MM.1S (cell line): ENCODE measurements around the gene SNX9.

ENCODE experiments used
- DNase-seq: peaks from one replicate; pipeline ENCODE4 v3.0.0-alpha.2; 2015
- H2AFZ ChIP-seq: fragments of 300-600 bp; sonication (generic); 2 replicates; pipeline ENCODE4 v1.6.0; 2016; ENCODE audit warnings: antibody characterized with exemption, low read length
- H3F3A ChIP-seq: fragments of 300-600 bp; sonication (generic); 2 replicates; pipeline ENCODE4 v1.6.1; 2016; ENCODE audit warnings: mild to moderate bottlenecking, antibody characterized with exemption, low read length, moderate library complexity, mixed read lengths; ENCODE audit not compliant: insufficient read depth
- H3K27ac ChIP-seq: fragments of 300-600 bp; sonication (generic); 2 replicates; pipeline ENCODE4 v1.5.1; 2016; ENCODE audit warnings: mild to moderate bottlenecking, low read length
- H3K27me3 ChIP-seq: fragments of 300-600 bp; sonication (generic); replicated peaks from 2 replicates; pipeline ENCODE4 v1.6.0; 2016; ENCODE audit warnings: low read length; ENCODE audit not compliant: insufficient read depth
- H3K36me3 ChIP-seq: fragments of 300-600 bp; sonication (generic); replicated peaks from 2 replicates; pipeline ENCODE4 v1.6.1; 2016; ENCODE audit warnings: mild to moderate bottlenecking, low read length, mixed read lengths; ENCODE audit not compliant: insufficient read depth
- H3K4me1 ChIP-seq: fragments of 300-600 bp; sonication (generic); 2 replicates; pipeline ENCODE4 v1.6.1; 2016; ENCODE audit warnings: low read length, mixed read lengths
- H3K4me2 ChIP-seq: fragments of 300-600 bp; sonication (generic); 2 replicates; pipeline ENCODE4 v1.6.0; 2016; ENCODE audit warnings: low read depth, low read length
- H3K4me3 ChIP-seq: fragments of 300-600 bp; sonication (generic); 2 replicates; pipeline ENCODE4 v1.5.1; 2016; ENCODE audit warnings: low read length, mixed read lengths
- H3K79me2 ChIP-seq: fragments of 300-600 bp; sonication (generic); 2 replicates; pipeline ENCODE4 v1.6.1; 2016; ENCODE audit warnings: mixed run types, low read length, mixed read lengths
- H3K9ac ChIP-seq: fragments of 300-600 bp; sonication (generic); 2 replicates; pipeline ENCODE4 v1.6.1; 2016; ENCODE audit warnings: low read length, mixed read lengths
- H3K9me2 ChIP-seq: fragments of 300-600 bp; sonication (generic); replicated peaks from 2 replicates; pipeline ENCODE4 v1.6.1; 2016; ENCODE audit warnings: mild to moderate bottlenecking, low read length, mixed read lengths; ENCODE audit not compliant: insufficient read depth
- H3K9me3 ChIP-seq: fragments of 300-600 bp; sonication (generic); replicated peaks from 2 replicates; pipeline ENCODE4 v1.6.1; 2016; ENCODE audit warnings: mild to moderate bottlenecking, low read length, mixed read lengths; ENCODE audit not compliant: insufficient read depth
- H4K20me1 ChIP-seq: fragments of 300-600 bp; sonication (generic); 2 replicates; pipeline ENCODE4 v1.6.1; 2016; ENCODE audit warnings: mild to moderate bottlenecking, low read length, moderate library complexity, mixed read lengths; ENCODE audit not compliant: insufficient read depth
- EZH2 ChIP-seq: fragments of 300-600 bp; sonication (generic); optimal IDR thresholded peaks from 2 replicates; pipeline ENCODE3; 2017; ENCODE audit warnings: low read depth, mild to moderate bottlenecking, antibody characterized with exemption, low read length, mixed read lengths
- EZH2phosphoT487 ChIP-seq: fragments of 300-600 bp; sonication (generic); IDR thresholded peaks from 2 replicates; pipeline ENCODE4 v1.6.1; 2018; ENCODE audit warnings: antibody characterized with exemption, low read length
- TF ChIP-seq, protein P1 (sequence below): fragments of 300-600 bp; sonication (generic); IDR thresholded peaks from 2 replicates; pipeline ENCODE4 v1.5.1; 2016; ENCODE audit warnings: antibody characterized with exemption, low read length, mixed read lengths

SNX9 gene

DNA sequence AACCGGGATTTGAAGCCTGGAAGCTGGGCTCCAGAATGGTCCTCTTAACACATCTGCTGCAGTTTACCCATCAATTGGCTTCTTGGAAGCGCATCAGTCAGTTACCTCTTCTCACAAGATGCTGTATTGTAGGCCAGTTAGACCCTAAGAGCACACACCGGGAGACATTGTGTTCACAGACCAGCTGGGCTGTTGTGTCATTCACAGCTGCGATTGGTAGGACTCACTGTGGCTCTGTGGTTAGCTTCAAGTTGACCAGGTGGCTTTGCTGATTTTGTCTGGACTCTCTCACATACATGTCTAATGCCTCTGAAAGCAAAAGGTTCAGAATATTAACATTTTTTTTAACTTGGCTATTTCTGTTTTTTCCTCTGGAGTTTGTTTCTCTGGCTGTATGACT is 64.8 kb downstream of the SNX9 start:
- Histone ChIP-seq H2AFZ (no peak overlapping the region), H4K20me1 (no peaks in the 10 kb centered on the region), H3F3A (no peaks in the 10 kb centered on the region), H3K9me2 (no peaks in the 10 kb centered on the region), H3K79me2 (no peaks in the 10 kb centered on the region), H3K36me3 (no peaks in the 10 kb centered on the region), H3K27me3 (no peaks in the 10 kb centered on the region), H3K4me1 (no peaks in the 10 kb centered on the region), H3K9ac (no peak overlapping the region), H3K27ac (no peak overlapping the region), H3K4me2 (no peak overlapping the region), H3K9me3 (no peaks in the 10 kb centered on the region), H3K4me3 (no peak overlapping the region)
- DNase-seq, result peak; percentile 38
- TF ChIP-seq EZH2phosphoT487, result no peak
- no peak for TF ChIP-seq EZH2
- TF ChIP-seq, protein P1, sequence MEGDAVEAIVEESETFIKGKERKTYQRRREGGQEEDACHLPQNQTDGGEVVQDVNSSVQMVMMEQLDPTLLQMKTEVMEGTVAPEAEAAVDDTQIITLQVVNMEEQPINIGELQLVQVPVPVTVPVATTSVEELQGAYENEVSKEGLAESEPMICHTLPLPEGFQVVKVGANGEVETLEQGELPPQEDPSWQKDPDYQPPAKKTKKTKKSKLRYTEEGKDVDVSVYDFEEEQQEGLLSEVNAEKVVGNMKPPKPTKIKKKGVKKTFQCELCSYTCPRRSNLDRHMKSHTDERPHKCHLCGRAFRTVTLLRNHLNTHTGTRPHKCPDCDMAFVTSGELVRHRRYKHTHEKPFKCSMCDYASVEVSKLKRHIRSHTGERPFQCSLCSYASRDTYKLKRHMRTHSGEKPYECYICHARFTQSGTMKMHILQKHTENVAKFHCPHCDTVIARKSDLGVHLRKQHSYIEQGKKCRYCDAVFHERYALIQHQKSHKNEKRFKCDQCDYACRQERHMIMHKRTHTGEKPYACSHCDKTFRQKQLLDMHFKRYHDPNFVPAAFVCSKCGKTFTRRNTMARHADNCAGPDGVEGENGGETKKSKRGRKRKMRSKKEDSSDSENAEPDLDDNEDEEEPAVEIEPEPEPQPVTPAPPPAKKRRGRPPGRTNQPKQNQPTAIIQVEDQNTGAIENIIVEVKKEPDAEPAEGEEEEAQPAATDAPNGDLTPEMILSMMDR, result no peak

DNA sequence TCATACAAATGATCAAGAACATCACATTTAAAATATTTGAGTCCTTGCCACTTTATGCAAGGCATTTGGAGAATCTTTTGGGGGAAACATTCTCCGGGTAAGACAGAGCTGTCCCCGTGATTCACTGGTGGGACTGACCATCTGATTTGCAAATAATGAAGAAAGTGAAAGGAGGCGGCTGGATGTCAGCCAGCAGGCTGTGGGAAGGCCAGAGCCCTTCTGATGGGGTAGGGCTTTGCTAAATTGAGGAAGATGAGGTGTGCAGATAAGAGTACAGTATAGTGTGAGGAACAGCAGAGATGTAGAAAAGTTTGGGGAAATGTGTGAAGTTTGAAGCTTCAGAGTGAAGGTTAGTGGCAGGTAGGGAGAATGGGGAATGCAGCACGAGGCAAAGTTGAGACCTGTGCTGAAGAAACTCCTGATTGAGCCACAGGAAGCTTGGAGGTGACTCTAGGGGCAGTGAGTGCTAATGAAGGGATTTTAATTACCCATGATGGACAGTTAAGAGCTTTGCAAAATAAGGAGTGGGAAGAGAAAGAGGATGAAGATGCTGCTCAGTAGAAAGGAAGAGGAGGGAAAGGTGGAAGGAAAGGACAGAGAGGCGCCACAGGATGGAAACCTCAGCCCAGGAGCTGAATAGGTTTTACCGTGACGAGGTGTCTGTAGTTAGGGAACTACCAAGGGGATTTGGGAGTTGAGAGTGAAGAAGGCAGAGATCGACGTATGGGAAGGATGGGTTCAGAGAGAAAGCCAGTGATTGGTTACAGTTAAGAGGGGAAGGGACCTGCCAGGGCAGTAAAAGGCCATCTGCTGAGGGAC is 68.7 kb downstream of the SNX9 start:
- no peaks in the 10 kb centered on the region for H3K79me2 ChIP-seq
- no peak overlapping the region for H3K27ac ChIP-seq
- H3F3A ChIP-seq, result no peaks in the 10 kb centered on the region
- H3K9me3 ChIP-seq, result no peaks in the 10 kb centered on the region
- H3K4me3 ChIP-seq, result no peak overlapping the region
- H3K27me3 ChIP-seq, result no peaks in the 10 kb centered on the region
- H3K4me2 ChIP-seq, result no peak overlapping the region
- no peaks in the 10 kb centered on the region for H3K4me1 ChIP-seq
- TF ChIP-seq EZH2 (no peak), EZH2phosphoT487 (no peak)
- TF ChIP-seq, protein P1, result no peak
- DNase-seq, result no peak
- H3K9ac ChIP-seq, result no peak overlapping the region
- H4K20me1 ChIP-seq, result no peaks in the 10 kb centered on the region
- H3K9me2 ChIP-seq, result no peaks in the 10 kb centered on the region
- no peaks in the 10 kb centered on the region for H3K36me3 ChIP-seq
- H2AFZ ChIP-seq, result no peak overlapping the region

DNA sequence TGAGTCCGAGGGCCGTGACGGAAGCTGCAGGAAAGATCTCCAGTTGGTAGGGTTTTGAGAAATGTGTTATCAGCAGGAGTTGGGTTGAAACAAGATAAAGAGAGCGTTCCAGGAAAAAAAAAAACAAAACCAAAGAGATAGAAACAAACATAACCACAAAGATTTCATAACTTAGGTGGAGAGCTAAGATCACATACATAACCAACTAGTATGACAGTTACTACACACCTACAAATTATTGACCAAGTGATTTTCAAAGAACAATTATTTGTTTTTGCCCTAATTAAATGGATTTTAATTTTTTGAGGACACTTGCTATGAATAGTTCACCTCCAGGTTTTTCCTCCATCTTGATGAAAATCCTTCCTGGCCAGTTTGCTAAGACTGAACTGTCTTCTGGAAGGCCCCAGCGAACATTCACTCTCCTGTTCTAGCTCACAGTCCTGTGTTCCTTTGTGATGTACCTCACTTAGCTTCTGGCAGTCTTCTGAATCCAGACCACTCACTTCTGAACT is 69.4 kb downstream of the SNX9 start:
- Histone ChIP-seq H3K36me3 (no peaks in the 10 kb centered on the region), H3K4me2 (no peak overlapping the region), H3K4me3 (no peak overlapping the region), H3F3A (no peaks in the 10 kb centered on the region), H3K4me1 (no peaks in the 10 kb centered on the region), H3K27me3 (no peaks in the 10 kb centered on the region), H3K79me2 (no peaks in the 10 kb centered on the region), H3K9me2 (no peaks in the 10 kb centered on the region), H3K9ac (no peak overlapping the region), H4K20me1 (no peaks in the 10 kb centered on the region), H2AFZ (no peak overlapping the region), H3K27ac (no peak overlapping the region), H3K9me3 (no peaks in the 10 kb centered on the region)
- DNase-seq, result no peak
- TF ChIP-seq, protein P1, result no peak
- no peak for TF ChIP-seq EZH2
- TF ChIP-seq EZH2phosphoT487, result no peak
